Measurements from ENCODE around the gene EXD3. TPM values are rescaled to one million over a fixed set of nuclear protein-coding genes. Genes with fewer than 3 reads are reported as not detected.

Gene EXD3
- total RNA-seq, 6 experiments from 2014 or later: 6.4 to 10.6 (median 8.7) TPM

DNA sequence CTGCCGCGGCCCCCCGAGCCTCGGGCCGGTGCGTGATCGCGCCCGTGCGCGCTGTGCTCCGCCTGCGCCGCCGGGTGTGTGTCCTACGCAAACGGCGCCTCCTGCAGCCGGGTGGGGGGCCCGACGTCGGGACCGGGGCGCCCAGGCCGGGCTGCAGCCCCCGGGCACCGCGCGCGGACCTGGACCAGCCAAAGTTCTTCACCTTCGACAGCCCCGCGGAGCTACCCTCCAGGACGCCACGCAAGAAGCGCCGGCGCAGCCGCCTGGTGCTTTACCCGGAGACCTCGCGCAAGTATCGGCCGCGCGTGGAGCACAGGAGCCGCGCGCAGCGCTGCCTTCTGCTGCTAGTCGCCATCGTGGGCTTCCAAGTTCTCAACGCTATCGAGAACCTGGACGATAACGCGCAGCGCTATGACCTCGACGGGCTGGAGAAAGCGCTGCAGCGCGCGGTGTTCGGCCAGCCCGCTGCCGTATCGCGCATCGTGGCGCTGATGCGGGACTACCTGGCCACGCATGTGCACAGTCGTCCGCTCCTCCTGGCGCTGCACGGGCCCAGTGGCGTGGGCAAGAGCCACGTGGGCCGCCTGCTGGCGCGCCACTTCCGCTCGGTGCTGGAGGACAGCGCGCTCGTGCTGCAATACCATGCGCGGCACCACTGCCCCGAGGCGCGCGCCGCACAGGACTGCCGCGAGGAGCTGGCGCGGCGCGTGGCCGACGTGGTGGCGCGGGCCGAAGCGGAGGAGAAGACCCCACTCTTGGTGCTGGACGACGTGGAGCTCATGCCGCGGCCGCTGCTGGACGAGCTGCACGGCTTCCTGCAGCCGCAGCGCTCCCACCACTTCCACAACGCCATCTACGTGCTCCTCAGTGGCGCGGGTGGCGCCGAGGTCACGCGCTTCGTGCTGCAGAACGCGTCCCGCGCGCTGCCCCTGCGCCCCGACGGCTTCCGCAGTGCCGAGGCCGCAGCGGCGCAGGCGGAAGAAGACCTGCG, 143.9 kb downstream of the EXD3 start:
- no peak overlapping the region for H3K27ac Mint-ChIP-seq
- no peak for DNase-seq
- peaks cover 11% of the 10 kb centered on the region; the same call in 1 of the 2 replicates for H3K36me3 Mint-ChIP-seq (ENCODE audit: low read depth)
- TF ChIP-seq, protein P1, sequence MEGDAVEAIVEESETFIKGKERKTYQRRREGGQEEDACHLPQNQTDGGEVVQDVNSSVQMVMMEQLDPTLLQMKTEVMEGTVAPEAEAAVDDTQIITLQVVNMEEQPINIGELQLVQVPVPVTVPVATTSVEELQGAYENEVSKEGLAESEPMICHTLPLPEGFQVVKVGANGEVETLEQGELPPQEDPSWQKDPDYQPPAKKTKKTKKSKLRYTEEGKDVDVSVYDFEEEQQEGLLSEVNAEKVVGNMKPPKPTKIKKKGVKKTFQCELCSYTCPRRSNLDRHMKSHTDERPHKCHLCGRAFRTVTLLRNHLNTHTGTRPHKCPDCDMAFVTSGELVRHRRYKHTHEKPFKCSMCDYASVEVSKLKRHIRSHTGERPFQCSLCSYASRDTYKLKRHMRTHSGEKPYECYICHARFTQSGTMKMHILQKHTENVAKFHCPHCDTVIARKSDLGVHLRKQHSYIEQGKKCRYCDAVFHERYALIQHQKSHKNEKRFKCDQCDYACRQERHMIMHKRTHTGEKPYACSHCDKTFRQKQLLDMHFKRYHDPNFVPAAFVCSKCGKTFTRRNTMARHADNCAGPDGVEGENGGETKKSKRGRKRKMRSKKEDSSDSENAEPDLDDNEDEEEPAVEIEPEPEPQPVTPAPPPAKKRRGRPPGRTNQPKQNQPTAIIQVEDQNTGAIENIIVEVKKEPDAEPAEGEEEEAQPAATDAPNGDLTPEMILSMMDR (IDR thresholded peaks at IDR 0.05): no peak
- H3K4me3 Mint-ChIP-seq: no peak overlapping the region
- peaks cover 16% of the 10 kb centered on the region for H3K4me1 Mint-ChIP-seq (ENCODE audit: low read depth)
- no peaks in the 10 kb centered on the region for H3K9me3 Mint-ChIP-seq
- H3K27me3 Mint-ChIP-seq (ENCODE audit: insufficient read depth): peaks cover 7% of the 10 kb centered on the region

DNA sequence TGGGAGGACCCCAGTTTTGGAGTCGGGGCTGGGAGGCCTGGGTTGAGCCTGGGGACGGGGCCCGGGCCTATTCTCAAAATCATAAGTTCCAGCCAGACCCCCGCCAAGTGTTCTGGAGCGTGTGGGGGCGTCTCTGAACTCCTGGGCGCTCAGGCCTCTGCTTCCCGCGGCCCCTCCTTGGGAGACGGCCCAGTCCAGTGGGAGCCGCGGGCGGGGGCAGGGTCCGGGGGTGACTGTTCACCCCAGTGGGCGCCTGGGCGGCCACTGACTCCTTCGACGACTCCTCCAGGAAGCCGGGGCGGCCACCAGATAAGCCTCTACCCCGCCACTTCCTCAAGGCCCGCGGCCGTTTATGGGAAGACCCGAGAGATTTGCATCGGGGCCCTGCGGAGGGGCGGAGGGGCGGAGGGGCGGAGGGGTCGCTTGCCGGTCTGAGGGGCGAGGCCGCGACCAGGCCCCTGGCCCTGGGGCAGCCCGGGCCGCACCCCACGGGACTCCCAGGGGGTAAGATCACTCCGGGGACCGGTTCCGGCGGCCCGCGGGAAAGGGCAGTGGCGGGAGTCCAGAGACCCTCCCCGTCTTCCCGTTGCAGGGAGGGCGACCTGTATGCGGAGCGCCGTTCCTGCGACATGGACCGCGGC, 144.8 kb downstream of the EXD3 start:
- H3K9me3 Mint-ChIP-seq: no peaks in the 10 kb centered on the region
- no peak for DNase-seq
- H3K36me3 Mint-ChIP-seq (ENCODE audit: low read depth): peaks cover 8% of the 10 kb centered on the region; the same call in 1 of the 2 replicates
- TF ChIP-seq, protein P1 (IDR thresholded peaks at IDR 0.05): no peak
- peaks cover 7% of the 10 kb centered on the region for H3K27me3 Mint-ChIP-seq (ENCODE audit: insufficient read depth)
- peak overlapping the region; percentile 96 for H3K4me3 Mint-ChIP-seq
- H3K4me1 Mint-ChIP-seq (ENCODE audit: low read depth): peaks cover 16% of the 10 kb centered on the region
- H3K27ac Mint-ChIP-seq: peak overlapping the region; percentile 97

DNA sequence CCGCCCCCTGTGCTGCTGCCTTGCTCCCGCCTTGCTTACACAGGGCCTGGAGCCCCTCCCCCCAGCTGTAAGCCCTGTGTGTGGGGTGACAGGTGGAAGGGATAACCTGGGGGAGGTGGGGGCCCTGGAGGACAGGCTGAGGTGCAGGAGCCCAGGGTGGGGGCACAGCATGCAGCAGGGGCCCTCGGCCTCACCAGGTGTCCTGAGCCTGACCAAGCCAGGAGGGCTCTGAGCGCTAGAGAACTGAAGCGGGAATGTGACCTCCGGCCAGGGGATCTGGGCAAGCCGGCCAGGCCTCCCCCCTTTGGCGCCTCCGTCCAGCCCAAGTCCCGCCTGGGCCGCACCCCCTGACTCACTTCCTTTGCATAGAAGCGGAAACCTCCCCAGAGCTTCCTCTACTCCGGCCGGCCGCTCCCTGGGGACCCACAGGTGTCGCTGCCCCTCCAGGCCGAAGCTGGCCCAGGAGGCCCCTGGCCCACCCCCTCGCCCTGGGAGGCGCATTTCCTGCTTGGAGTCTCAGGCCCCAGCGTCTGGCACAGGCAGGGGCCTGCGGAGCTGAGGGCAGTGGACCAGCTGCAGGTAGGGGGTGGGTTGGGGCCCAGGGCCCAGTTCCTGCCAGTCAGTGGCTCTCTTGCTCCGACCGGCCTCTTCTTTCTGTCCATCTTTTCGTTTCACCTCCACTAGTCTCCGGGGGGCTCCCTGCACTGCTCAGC, 145.5 kb downstream of the EXD3 start, which contains the start of gene TOR4A:
Gene TOR4A, plus strand, starts transcription at position 398 of the 713 bp plus-strand sequence. CDS start 964 bp downstream, outside the sequence.
- peak within 1 kb of the TSS; percentile 96 for H3K4me3 Mint-ChIP-seq
- peaks cover 2% of the 10 kb centered on the region; the same call in 1 of the 2 replicates for H3K36me3 Mint-ChIP-seq (ENCODE audit: low read depth)
- peaks cover 16% of the 10 kb centered on the region for H3K4me1 Mint-ChIP-seq (ENCODE audit: low read depth)
- peaks cover 7% of the 10 kb centered on the region for H3K27me3 Mint-ChIP-seq (ENCODE audit: insufficient read depth)
- H3K9me3 Mint-ChIP-seq: no peaks in the 10 kb centered on the region
- TF ChIP-seq, protein P1 (IDR thresholded peaks at IDR 0.05): peak; percentile 67
- DNase-seq: peak; percentile 85
- H3K27ac Mint-ChIP-seq: peak within 1 kb of the TSS; percentile 97

DNA sequence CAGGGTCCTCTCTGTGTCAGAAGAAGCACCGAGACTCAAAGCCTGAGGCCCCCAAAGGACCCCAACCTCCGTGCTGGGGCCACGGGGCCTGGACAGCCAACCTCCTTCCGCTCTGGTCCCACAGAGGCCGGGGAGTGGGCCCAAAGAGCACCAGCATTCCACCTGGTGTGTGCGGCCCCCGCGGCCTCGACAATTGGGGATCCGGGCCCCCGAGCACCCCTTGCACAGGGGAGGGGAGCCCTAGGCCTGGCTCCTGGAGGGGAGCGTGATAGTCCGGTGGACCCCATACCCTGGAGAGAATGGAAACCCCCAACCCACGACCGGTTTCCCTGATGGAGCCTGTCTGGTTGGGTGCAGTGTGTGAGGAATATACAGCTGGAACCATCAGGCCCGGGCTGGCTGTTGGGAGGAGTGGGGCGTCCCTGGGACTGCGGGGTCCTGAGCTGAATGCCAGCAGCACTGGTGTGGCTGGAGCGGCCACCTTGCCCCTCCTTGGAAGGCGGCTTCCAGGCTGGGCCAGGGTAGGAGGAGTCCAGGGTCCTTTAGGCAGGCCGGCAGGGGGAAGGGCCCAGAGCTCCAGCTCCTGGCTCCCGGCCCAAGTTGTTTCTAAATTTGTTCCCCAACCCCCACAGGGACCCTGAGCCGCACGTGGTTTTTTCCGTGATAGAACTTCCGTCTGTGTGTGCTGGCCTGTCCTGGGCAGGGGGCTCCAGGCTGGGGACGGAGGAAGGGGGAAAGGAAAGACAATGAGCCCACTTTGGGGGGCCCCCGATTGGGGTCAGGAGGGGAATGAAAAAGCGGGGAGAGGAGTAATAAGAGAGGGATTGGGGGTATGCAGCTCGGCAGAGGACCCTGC, 146.3 kb downstream of the EXD3 start:
- TF ChIP-seq, protein P1 (IDR thresholded peaks at IDR 0.05): no peak
- H3K27ac Mint-ChIP-seq: peak overlapping the region; percentile 97
- H3K4me3 Mint-ChIP-seq: peak overlapping the region; percentile 96
- peaks cover 16% of the 10 kb centered on the region for H3K4me1 Mint-ChIP-seq (ENCODE audit: low read depth)
- peaks cover 7% of the 10 kb centered on the region for H3K27me3 Mint-ChIP-seq (ENCODE audit: insufficient read depth)
- H3K9me3 Mint-ChIP-seq: no peaks in the 10 kb centered on the region
- DNase-seq: peak; percentile 24
- H3K36me3 Mint-ChIP-seq (ENCODE audit: low read depth): no peaks in the 10 kb centered on the region
